Subcutaneous adipose tissue (tissue), 4 donors: ENCODE data around the gene DIP2C. TPM values are rescaled to one million over a fixed set of nuclear protein-coding genes. Genes with fewer than 3 reads are reported as not detected.

Experiments
- total RNA-seq, 4 donors: library from RNA; depleted of rRNA; stranded (reverse); fragments of >200 nt; gene quantifications; one replicate each; pipeline ENCODE4 v1.1.0, GENCODE V29; 2016
- TF ChIP-seq, protein P1 (sequence below): fragments of 450-650 bp; IDR thresholded peaks from one replicate; pipeline ENCODE4 v1.5.1; 2016; ENCODE audit warnings: low read depth, mild to moderate bottlenecking, control low read depth, antibody characterized with exemption, moderate library complexity

Gene DIP2C
- total RNA-seq, 4 donors from 2014 or later, result 32.1 to 64.0 (median 40.5) TPM

DNA sequence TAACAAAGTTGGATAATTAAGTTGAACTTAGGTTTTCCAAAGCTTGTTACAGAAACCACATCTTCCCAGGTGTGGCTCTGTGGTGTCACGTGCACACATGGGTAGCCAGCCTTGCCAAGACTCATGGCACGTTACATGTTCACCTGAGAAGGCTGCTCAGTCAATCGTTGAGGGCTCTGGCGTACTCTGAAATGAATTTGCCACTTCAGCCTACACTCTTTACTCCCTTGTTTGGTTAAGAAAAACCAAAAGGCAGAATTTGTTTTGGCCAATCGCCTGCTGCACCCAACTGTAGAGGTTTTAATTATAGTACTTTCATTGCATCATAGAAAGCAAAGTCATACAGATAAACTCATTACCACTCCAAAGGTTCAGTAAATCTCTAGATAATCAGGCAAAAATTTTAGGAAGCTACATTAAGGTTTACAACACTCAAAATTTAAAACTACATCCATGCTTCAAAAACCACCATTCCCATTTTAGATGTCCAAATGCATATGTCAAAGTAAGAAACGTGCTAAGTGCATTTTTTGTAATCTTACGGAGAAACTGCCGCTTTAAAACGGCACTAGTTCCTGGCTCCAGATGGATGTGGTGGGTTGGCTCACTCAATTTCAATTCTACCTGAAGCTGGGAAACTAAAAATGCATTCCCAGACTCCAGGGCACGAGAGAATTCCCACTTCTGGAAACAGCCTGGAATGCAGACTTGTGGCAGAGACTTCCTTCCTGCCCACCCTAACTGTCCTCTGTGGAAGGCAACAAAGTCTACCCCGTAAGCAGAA lies 88.4 kb downstream of the DIP2C start:
- TF ChIP-seq, protein P1, sequence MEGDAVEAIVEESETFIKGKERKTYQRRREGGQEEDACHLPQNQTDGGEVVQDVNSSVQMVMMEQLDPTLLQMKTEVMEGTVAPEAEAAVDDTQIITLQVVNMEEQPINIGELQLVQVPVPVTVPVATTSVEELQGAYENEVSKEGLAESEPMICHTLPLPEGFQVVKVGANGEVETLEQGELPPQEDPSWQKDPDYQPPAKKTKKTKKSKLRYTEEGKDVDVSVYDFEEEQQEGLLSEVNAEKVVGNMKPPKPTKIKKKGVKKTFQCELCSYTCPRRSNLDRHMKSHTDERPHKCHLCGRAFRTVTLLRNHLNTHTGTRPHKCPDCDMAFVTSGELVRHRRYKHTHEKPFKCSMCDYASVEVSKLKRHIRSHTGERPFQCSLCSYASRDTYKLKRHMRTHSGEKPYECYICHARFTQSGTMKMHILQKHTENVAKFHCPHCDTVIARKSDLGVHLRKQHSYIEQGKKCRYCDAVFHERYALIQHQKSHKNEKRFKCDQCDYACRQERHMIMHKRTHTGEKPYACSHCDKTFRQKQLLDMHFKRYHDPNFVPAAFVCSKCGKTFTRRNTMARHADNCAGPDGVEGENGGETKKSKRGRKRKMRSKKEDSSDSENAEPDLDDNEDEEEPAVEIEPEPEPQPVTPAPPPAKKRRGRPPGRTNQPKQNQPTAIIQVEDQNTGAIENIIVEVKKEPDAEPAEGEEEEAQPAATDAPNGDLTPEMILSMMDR, result no peak

DNA sequence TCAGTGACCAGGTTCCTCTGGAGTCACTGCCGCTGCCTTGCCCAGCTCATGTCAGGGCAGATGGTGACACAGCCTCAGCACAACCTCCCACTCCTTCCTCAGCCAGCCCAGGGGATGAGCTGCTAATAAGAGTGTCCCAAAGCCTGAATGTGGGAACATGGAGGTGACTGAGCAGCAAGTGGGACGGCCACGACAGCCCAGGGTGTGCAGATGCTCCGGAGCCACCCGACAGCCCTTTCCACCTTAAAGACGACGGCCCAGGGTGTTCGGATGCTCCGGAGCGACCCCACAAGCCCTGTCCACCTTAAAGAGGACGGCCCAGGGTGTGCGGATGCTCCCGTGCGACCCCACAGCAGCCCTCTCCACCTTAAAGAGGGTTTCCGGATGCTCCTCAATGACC lies 89.2 kb downstream of the DIP2C start:
- TF ChIP-seq, protein P1, result no peak

- TF ChIP-seq, protein P1, result no peak
Observed at GRCh38 chr10:599767-600166, 89.7 kb downstream of the DIP2C start.

GRCh38 chr10:598415-599170 lies 90.9 kb downstream of the DIP2C start:
- TF ChIP-seq, protein P1, result no peak

DNA sequence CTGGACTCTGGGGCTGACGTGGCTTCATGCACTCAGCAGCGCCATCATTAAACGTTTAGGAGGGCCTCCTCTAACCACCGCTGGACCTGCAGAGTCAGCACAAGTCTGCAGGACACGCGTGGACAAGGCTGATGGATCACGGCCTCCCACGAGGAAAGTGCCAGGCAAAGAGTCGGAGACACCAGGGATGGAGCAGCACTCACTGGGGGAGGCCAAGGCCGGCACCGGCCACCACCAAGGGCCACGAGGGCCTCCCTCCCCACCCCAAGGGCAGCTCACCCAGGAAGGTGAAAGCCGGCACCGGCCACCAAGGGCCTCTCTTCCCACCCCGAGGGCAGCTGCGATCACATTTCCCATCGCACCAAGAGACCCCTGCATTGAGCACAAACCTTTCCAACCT lies 91.5 kb downstream of the DIP2C start:
- TF ChIP-seq, protein P1, result no peak

- TF ChIP-seq, protein P1, result no peak
Observed at GRCh38 chr10:596725-597345, 92.6 kb downstream of the DIP2C start.

DNA sequence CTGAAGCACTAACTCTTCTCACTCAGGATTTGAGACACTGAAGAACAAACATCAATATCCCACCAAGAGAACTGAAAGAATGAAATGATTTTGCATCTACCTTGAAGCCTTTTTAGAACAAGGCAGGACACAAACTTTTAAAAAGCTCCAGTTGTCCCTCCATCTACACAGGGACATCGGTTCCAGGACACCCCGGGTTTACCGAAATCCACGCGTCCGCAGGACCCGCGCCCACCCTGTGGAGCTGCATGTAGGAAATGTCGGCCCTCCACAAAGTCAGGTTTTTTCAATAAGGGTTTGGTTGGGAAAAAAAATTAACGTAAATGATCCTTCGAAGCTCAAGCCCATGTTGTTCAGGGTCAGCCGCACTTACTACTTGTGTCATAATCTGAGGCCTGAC lies 94.0 kb downstream of the DIP2C start:
- TF ChIP-seq, protein P1, result no peak
